Measurements from ENCODE around the gene MOSMO. TPM values are rescaled to one million over a fixed set of nuclear protein-coding genes. Genes with fewer than 3 reads are reported as not detected.

The MOSMO gene
- total RNA-seq, 2 experiments from 2014 or later = 10.7 to 11.9 TPM

DNA sequence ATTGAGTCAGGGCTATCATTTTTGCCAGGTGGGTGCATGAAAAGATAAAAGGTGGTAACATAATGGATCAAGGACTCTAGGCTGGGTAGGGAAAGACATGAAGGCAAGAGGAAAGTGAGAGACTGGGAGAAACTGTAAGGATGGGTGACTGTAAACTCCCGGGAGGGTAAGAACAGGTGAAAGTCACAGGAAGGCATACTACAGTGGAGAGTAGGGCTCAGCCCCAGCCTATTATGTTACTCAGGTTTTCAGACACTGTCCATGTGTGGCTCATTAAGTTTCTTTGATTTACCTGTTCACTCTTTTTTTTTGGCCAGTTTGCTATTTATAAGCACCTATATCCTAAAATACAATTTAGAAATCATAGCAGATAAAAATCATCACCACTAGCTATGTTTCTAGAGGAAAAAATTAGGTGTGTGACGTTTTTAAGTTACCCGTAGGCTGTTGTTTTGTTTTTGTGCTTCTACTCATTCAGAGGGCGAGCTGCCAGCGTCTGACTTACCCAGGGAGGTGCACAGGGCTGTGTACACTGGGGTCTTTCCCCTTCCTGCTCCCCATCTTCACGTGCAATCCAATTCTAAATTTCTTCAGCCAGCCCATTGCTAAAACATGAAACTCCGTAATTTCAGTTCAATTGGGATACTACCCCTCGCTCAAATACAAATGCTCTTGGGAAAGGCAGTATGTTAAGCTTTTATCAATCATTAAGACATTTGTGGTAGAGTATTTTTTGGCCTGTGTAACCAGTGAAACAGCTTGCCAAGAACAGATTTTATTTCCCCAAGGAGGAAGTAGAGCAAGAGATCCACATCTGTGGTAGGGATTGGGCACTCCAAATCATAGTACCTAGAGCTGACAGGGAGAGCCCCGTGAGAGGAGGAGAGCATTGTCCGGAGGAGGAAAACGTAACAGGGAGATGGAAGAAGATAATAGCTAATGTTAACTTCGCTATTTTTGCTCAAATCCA lies 62.7 kb downstream of the MOSMO start:
- H3K36me3 Mint-ChIP-seq (ENCODE audit: low read depth) = peaks cover 14% of the 10 kb centered on the region
- H3K4me3 Mint-ChIP-seq = no peak overlapping the region
- no peak for DNase-seq
- no peaks in the 10 kb centered on the region for H3K27me3 Mint-ChIP-seq
- peaks cover 10% of the 10 kb centered on the region for H3K9me3 Mint-ChIP-seq
- POLR2A ChIA-PET = no interaction called here
- no peak overlapping the region for H3K27ac Mint-ChIP-seq
- CTCF ChIA-PET = no interaction called here
- no peaks in the 10 kb centered on the region for H3K4me1 Mint-ChIP-seq

DNA sequence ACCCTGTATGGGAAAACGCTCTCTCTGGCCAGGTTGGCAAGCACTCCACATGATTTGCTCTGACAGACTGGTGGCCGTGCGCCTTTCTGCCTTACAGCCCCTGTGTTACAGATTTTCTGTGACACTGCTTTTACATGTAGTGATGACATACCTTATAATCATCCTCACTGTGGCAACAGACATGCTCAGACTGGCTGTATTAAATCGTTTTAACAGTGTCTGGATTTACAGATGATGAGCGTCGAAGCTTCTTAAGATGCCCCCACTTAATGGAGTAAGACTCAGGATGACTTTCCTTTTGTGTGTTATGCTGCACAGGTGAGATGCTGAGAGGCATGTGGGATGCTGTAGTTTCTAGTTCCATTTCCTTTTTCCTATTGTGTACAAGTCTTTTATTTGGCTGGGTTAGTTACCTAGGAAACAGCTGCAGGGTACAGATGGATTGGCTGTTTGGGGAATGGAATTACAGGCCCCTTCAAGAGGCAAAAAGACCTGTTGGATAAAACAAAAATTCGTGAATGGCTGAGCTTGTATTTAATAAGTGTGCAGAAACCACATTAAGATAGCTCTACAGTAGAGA lies 63.5 kb downstream of the MOSMO start:
- no peak overlapping the region for H3K4me3 Mint-ChIP-seq
- H3K36me3 Mint-ChIP-seq (ENCODE audit: low read depth) = peaks cover 8% of the 10 kb centered on the region
- H3K9me3 Mint-ChIP-seq = peaks cover 6% of the 10 kb centered on the region
- POLR2A ChIA-PET = no interaction called here
- no peak for DNase-seq
- H3K27me3 Mint-ChIP-seq = no peaks in the 10 kb centered on the region
- H3K27ac Mint-ChIP-seq = no peak overlapping the region
- CTCF ChIA-PET = interaction anchor here (1.0 kb wide), 1 partner anchor 69 kb away, joined by 4 read pairs; no protein-coding TSS in a partner anchor
- no peaks in the 10 kb centered on the region for H3K4me1 Mint-ChIP-seq

DNA sequence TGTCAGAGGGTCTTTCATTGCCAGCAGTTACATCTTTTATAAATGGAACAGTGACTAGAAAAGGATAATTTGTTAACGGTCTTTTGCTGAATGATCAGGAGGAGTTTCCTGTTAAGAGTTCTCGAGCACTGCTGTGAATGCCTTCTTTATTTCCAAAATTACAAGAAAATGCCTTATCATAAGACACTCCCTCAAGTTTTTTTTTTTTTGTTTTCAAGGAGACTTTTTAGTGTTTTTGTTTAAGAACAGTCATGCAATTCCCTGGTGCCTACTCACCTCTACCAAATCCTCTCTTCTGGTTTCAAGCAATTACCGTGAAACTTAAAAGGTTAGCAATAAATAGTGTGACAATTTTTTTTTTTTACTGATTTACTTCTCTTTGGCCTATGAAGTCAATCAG lies 65.4 kb downstream of the MOSMO start:
- no peaks in the 10 kb centered on the region for H3K27me3 Mint-ChIP-seq
- no peaks in the 10 kb centered on the region for H3K9me3 Mint-ChIP-seq
- no peak overlapping the region for H3K4me3 Mint-ChIP-seq
- ChIA-PET POLR2A (no interaction called here), CTCF (interaction anchor here (0.7 kb wide), 1 partner anchor 69 kb away, joined by 5 read pairs; no protein-coding TSS in a partner anchor)
- H3K4me1 Mint-ChIP-seq = peaks cover 4% of the 10 kb centered on the region
- H3K27ac Mint-ChIP-seq = no peak overlapping the region
- no peak for DNase-seq
- H3K36me3 Mint-ChIP-seq (ENCODE audit: low read depth) = no peaks in the 10 kb centered on the region

DNA sequence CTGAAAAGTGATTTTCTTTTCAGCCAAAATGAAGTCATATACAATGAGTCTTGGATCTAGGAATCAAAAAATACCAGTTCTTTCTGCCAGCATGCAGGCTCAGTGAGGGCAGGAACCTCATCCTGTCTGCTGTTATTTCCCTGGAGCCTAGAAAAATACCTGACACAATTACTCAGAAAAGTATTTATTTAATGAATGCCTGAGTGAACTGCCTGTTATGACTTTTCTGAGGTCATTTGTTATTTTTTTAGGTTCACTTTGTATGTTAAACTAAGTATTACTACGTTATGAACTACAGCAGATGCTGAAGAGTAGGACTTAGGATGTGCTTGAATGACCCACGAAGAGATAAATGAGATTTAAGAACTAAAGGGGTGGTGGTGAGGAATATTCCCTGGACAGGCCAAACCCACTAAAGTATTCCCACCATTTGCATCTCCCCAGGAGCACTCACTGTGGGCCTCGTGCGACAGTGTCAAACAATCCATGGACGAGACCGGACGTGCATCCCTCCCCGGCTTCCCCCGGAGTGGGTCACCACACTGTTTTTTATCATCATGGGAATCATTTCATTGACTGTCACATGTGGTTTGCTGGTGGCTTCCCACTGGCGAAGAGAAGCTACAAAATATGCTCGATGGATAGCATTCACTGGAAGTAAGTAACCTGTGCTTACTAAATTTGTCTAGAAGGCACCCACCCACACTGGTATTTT lies 67.3 kb downstream of the MOSMO start:
- no peak overlapping the region for H3K4me3 Mint-ChIP-seq
- no peaks in the 10 kb centered on the region for H3K27me3 Mint-ChIP-seq
- H3K27ac Mint-ChIP-seq = no peak overlapping the region
- peaks cover 4% of the 10 kb centered on the region for H3K4me1 Mint-ChIP-seq
- no peaks in the 10 kb centered on the region for H3K36me3 Mint-ChIP-seq (ENCODE audit: low read depth)
- POLR2A ChIA-PET = no interaction called here
- H3K9me3 Mint-ChIP-seq = no peaks in the 10 kb centered on the region
- DNase-seq = no peak
- CTCF ChIA-PET = interaction anchor here (1.2 kb wide), 1 partner anchor 221 kb away, joined by 3 read pairs; no protein-coding TSS in a partner anchor

DNA sequence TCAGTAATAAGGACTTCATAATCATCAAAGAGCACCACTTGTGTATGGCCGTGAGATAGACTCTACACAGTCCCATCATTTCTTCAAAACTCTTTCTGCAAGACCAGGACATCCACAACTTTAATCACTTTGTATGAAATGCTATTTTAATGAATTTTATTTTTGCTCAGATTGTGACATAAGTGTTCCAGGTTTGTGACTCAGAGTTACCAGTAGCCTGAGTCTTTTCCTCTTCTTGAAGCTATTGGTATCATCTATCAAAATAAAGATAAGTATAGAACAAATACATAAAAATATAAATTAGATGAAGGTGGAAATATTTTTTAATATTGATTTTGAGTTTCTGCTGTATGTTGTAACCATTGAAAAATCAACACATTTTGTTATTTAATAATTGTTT lies 67.9 kb downstream of the MOSMO start:
- no peaks in the 10 kb centered on the region for H3K9me3 Mint-ChIP-seq
- H3K4me1 Mint-ChIP-seq = peaks cover 4% of the 10 kb centered on the region
- no peaks in the 10 kb centered on the region for H3K27me3 Mint-ChIP-seq
- H3K27ac Mint-ChIP-seq = no peak overlapping the region
- H3K4me3 Mint-ChIP-seq = no peak overlapping the region
- CTCF ChIA-PET = interaction anchor here (0.7 to 1.4 kb wide), 3 partner anchors 8 to 221 kb away, joined by 3 read pairs; no protein-coding TSS in a partner anchor
- no peaks in the 10 kb centered on the region for H3K36me3 Mint-ChIP-seq (ENCODE audit: low read depth)
- DNase-seq = no peak
- POLR2A ChIA-PET = no interaction called here

DNA sequence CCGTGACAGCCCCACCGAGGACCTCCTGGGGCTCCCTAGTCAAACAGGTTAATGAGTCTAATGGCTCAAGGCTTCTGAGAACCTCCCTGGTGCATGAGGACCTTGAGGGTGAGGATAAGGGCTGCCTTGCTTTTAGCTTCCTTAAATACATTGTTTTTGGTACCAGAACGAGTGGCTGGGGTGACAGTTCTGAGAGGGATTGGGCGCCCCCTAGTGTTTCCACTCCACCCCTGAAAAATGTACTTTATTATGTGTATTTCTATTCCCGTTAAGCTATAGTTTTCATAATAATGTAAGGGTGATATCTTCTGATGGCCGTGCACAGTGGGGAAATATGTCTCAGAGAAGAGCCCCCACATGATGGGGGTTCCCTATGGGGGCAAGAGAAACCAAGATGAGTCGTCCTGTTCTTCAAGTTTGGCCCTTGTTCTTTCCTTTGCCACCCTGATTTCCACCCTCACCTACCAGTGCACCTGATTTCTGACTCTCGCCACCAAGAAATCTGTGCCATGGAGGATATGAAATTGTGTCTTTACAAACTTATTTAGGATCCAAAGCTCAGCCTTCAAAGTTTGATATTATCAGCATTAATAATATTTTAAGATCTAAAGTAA lies 69.9 kb downstream of the MOSMO start:
- DNase-seq = peak; percentile 79
- Mint-ChIP-seq H3K4me3 (no peak overlapping the region), H3K27ac (no peak overlapping the region), H3K27me3 (peaks cover 2% of the 10 kb centered on the region), H3K9me3 (no peaks in the 10 kb centered on the region), H3K4me1 (peaks cover 4% of the 10 kb centered on the region), H3K36me3 (ENCODE audit: low read depth) (no peaks in the 10 kb centered on the region)
- ChIA-PET CTCF (interaction anchor here (0.6 to 3.2 kb wide), 27 partner anchors 10 to 743 kb away, joined by 3 to 24 read pairs (median 5); partner anchors contain the start of genes MOSMO, PDZD9, POLR3E and VWA3A), POLR2A (interaction anchor here (0.6 to 1.1 kb wide), 3 partner anchors 16 to 402 kb away, joined by 3 to 5 read pairs (median 4); partner anchors contain the start of gene MOSMO)

DNA sequence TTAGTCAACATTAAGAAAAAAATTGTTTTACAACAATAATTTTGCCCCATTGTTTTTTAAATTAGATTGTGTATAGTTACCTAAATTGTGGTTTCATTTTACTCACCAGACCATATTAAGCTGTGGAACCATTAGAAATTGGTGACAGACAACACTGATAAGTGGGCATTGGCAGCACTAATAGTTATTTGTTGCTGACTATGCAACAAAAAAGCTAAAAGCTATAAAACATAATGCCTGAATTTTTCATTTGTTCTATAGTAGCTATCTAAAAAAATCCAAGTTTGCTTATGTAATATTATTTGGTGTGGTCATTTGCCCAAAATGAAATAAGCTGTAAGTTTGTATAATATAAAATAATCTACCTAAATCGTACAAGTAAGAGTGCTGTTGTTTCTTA lies 70.7 kb downstream of the MOSMO start:
- no peak for DNase-seq
- no peak overlapping the region for H3K27ac Mint-ChIP-seq
- no peaks in the 10 kb centered on the region for H3K36me3 Mint-ChIP-seq (ENCODE audit: low read depth)
- POLR2A ChIA-PET = interaction anchor here (0.6 kb wide), 1 partner anchor 403 kb away, joined by 3 read pairs; no protein-coding TSS in a partner anchor
- no peaks in the 10 kb centered on the region for H3K9me3 Mint-ChIP-seq
- peaks cover 4% of the 10 kb centered on the region for H3K4me1 Mint-ChIP-seq
- H3K27me3 Mint-ChIP-seq = peaks cover 2% of the 10 kb centered on the region
- no peak overlapping the region for H3K4me3 Mint-ChIP-seq
- CTCF ChIA-PET = interaction anchor here (0.9 to 3.2 kb wide), 12 partner anchors 11 to 219 kb away, joined by 3 to 24 read pairs (median 8); partner anchors contain the start of genes MOSMO, PDZD9 and POLR3E

DNA sequence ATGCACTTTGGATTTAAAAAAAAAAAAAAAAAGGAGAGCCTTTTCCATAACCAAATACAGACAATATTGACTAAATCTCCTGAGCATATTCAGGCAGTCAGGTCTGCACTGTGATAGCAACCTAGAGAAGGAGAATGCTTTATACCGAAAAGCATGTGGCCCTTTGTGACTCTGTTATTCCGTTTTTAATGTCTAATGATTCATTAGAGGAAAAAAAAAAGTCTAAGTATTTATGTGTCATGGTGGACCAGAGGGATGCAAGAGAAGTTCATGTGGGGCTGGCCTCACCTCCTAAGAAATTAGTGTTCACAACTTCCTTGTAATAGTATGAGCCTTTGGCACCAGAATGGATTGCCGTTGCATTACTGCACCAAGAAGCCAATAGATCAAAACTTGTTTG lies 73.1 kb downstream of the MOSMO start:
- DNase-seq = no peak
- H3K36me3 Mint-ChIP-seq (ENCODE audit: low read depth) = peaks cover 2% of the 10 kb centered on the region
- H3K27me3 Mint-ChIP-seq = peaks cover 2% of the 10 kb centered on the region
- H3K9me3 Mint-ChIP-seq = no peaks in the 10 kb centered on the region
- CTCF ChIA-PET = no interaction called here
- H3K4me1 Mint-ChIP-seq = peaks cover 4% of the 10 kb centered on the region
- POLR2A ChIA-PET = no interaction called here
- H3K27ac Mint-ChIP-seq = no peak overlapping the region
- H3K4me3 Mint-ChIP-seq = no peak overlapping the region

DNA sequence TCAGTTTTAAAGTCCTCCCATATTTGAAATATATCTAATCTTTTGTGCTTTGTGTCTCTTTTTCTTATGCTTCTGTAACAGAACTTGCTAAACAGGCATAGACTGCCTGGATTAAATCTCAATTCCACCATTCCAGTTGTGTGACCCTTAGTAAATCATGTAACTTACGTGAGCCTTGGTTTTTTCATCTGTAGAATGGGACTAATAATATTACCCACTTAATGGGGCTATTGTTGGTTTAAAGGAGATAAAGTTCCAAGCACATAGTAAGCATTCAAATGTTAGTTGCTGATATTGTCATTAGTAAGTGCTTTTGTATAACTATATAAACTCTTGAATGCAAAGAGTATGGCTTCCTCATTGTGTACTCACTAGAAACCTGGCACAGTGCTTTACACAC lies 78.5 kb downstream of the MOSMO start:
- Mint-ChIP-seq H3K27ac (peak overlapping the region; percentile 14), H3K36me3 (ENCODE audit: low read depth) (peaks cover 5% of the 10 kb centered on the region), H3K4me1 (no peaks in the 10 kb centered on the region), H3K4me3 (no peak overlapping the region), H3K9me3 (no peaks in the 10 kb centered on the region), H3K27me3 (no peaks in the 10 kb centered on the region)
- POLR2A ChIA-PET = no interaction called here
- no peak for DNase-seq
- CTCF ChIA-PET = no interaction called here

DNA sequence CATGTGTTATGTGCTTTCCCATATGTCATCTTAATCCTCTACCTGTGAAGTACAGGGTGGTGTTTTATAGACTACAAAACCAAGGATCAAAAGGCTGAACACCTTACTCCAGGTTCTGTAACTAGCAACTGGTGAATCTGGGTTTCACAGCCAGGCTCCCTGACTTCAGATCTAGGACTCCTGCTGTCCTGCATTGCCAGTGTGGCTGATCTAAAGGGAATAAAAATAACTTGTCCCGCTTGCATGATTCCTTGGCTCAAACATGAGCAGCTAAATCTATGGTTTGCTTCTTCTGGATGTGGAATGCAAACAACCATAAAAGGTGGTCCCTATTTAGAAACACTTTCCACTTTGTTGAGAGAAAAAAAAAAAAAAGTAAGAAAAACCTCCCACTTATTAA lies 80.7 kb downstream of the MOSMO start:
- no peaks in the 10 kb centered on the region for H3K4me1 Mint-ChIP-seq
- ChIA-PET POLR2A (no interaction called here), CTCF (interaction anchor here (0.9 to 1.9 kb wide), 3 partner anchors 11 to 87 kb away, joined by 3 to 7 read pairs (median 3); no protein-coding TSS in a partner anchor)
- H3K4me3 Mint-ChIP-seq = no peak overlapping the region
- no peak overlapping the region for H3K27ac Mint-ChIP-seq
- no peak for DNase-seq
- peaks cover 5% of the 10 kb centered on the region for H3K36me3 Mint-ChIP-seq (ENCODE audit: low read depth)
- H3K9me3 Mint-ChIP-seq = no peaks in the 10 kb centered on the region
- no peaks in the 10 kb centered on the region for H3K27me3 Mint-ChIP-seq

DNA sequence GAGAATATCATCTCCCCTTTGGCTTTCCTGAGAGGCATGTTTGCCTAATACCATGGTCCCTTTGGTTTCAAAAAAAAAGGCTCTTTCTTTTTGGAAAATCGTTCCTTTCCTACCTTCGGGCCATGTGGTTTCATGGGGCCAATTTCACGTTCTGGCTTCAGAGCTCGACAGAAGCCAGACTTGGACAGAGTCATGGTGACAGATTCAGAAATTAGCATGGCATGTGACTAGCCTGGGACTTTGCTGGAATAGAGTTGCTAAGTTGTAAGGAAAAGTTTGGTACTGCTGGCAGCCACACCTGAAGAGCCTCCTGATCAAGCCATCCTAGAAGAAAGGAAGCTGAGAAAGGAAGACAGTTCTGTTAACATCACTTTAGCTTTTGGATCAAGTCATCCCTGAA lies 82.0 kb downstream of the MOSMO start:
- Mint-ChIP-seq H3K27me3 (peaks cover 1% of the 10 kb centered on the region), H3K36me3 (ENCODE audit: low read depth) (peaks cover 5% of the 10 kb centered on the region), H3K4me1 (no peaks in the 10 kb centered on the region), H3K4me3 (no peak overlapping the region), H3K27ac (no peak overlapping the region), H3K9me3 (no peaks in the 10 kb centered on the region)
- ChIA-PET CTCF (interaction anchor here (0.7 to 1.0 kb wide), 4 partner anchors 10 to 99 kb away, joined by 3 to 5 read pairs (median 4); no protein-coding TSS in a partner anchor), POLR2A (no interaction called here)
- no peak for DNase-seq

DNA sequence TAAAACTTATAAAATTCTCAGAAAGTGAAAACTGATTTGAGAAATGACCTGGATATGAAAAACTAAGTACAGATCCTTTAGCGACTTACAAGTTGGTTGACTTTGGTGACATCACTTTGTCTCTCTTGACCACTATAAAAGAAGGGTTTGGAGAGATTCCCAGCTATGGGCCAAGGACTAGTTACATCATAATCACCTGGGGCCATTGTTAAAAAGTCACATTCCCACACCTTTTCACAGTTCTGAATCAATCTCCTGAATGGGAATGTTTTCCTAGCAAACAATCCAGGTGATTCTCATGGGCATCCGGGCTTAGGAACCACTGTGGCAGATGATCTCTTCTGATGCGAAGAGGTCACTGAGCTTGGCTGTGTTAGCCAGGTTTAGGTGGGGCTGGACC lies 83.8 kb downstream of the MOSMO start:
- H3K27me3 Mint-ChIP-seq = peaks cover 10% of the 10 kb centered on the region
- no peak overlapping the region for H3K4me3 Mint-ChIP-seq
- no peaks in the 10 kb centered on the region for H3K36me3 Mint-ChIP-seq (ENCODE audit: low read depth)
- H3K9me3 Mint-ChIP-seq = no peaks in the 10 kb centered on the region
- POLR2A ChIA-PET = no interaction called here
- CTCF ChIA-PET = interaction anchor here (2.2 kb wide), 1 partner anchor 14 kb away, joined by 5 read pairs; no protein-coding TSS in a partner anchor
- no peak overlapping the region for H3K27ac Mint-ChIP-seq
- no peaks in the 10 kb centered on the region for H3K4me1 Mint-ChIP-seq
- no peak for DNase-seq

Measured in activated CD4-positive, alpha-beta T cell treated with anti-CD3 and anti-CD28 coated beads, Interleukin-2, amount 10 ng/mL, durations not matched to agents 7 days and 5 days (primary cell).